SIG-M5 (cell line): Measurements from ENCODE around the gene ZMIZ2.
"Not testable (repeated sequence)": the region's sequence is repeated elsewhere in the genome, so short reads cannot be mapped to it uniquely, and the experiment has no call there.

Experiments used
- DNase-seq: peaks from one replicate; lab custom pipeline; 2025; lab: John Stamatoyannopoulos, UW

The ZMIZ2 gene, protein sequence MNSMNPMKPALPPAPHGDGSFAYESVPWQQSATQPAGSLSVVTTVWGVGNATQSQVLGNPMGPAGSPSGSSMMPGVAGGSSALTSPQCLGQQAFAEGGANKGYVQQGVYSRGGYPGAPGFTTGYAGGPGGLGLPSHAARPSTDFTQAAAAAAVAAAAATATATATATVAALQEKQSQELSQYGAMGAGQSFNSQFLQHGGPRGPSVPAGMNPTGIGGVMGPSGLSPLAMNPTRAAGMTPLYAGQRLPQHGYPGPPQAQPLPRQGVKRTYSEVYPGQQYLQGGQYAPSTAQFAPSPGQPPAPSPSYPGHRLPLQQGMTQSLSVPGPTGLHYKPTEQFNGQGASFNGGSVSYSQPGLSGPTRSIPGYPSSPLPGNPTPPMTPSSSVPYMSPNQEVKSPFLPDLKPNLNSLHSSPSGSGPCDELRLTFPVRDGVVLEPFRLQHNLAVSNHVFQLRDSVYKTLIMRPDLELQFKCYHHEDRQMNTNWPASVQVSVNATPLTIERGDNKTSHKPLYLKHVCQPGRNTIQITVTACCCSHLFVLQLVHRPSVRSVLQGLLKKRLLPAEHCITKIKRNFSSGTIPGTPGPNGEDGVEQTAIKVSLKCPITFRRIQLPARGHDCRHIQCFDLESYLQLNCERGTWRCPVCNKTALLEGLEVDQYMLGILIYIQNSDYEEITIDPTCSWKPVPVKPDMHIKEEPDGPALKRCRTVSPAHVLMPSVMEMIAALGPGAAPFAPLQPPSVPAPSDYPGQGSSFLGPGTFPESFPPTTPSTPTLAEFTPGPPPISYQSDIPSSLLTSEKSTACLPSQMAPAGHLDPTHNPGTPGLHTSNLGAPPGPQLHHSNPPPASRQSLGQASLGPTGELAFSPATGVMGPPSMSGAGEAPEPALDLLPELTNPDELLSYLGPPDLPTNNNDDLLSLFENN

GRCh38 chr7:44748045-44748947 is at the start of gene ZMIZ2:
TSS of gene ZMIZ2 (plus strand) at chr7:44748847. CDS start at chr7:44756250, 7,403 bp downstream.
- DNase-seq: no peak

DNA sequence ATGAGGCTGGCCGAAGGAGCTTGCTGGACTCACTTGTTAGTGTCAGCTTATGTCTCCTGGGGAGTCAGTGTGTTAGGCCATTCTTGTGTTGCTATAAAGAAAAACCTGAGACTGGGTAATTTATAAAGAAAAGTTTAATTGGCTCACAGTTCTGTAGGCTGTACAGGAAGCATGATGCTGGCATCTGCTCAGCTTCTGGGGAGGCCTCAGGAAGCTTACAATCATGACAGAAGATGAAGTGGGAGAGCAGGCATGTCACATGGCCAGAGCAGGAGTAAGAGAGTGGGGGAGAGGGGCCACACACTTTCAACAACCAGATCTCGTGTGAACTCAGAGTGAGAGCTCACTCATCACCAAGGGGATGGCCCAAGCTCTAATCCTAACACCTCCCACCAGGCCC is 49.0 kb upstream of the ZMIZ2 start:
- not testable (repeated sequence) for DNase-seq

GRCh38 chr7:44700322-44700721 is 48.3 kb upstream of the ZMIZ2 start:
- DNase-seq: no peak

GRCh38 chr7:44703391-44703790 is 45.3 kb upstream of the ZMIZ2 start:
- DNase-seq: not testable (repeated sequence)

DNA sequence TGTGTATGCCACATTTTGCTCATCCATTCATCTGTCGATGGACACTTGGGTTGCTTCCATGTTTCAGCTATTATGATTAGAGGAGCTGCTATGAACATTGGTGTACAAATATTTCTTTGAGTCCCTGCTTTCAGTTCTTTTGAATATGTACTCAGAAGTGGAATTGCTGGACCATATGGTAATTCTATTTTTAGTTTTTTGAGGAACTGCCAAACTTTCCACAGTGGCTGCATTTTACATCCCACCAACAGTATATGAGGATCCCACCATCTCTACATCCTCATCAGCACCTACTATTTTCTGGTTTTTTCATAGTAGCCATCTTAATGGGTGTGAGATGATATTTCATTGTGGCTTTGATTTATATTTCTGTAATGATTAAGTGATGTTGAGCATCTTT is 44.7 kb upstream of the ZMIZ2 start:
- DNase-seq: no peak

DNA sequence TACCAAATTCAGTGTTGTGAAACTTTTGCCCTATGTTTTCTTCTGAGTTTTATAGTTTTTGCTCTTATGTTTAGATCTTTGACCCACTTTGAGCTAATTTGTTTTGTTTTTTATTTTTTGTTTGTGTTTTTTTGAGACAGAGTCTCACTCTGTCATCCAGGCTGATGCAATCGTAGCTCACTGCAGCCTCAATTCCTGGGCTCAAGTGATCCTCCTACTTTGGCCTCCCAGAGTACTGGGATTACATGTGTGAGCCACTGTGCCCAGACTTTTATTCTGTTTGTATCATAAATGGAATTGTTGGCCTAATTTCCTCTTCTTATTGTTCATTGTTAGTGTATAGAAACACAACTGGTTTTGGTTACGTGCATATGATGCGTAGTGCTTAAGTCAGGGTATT is 43.2 kb upstream of the ZMIZ2 start:
- DNase-seq: no peak

DNA sequence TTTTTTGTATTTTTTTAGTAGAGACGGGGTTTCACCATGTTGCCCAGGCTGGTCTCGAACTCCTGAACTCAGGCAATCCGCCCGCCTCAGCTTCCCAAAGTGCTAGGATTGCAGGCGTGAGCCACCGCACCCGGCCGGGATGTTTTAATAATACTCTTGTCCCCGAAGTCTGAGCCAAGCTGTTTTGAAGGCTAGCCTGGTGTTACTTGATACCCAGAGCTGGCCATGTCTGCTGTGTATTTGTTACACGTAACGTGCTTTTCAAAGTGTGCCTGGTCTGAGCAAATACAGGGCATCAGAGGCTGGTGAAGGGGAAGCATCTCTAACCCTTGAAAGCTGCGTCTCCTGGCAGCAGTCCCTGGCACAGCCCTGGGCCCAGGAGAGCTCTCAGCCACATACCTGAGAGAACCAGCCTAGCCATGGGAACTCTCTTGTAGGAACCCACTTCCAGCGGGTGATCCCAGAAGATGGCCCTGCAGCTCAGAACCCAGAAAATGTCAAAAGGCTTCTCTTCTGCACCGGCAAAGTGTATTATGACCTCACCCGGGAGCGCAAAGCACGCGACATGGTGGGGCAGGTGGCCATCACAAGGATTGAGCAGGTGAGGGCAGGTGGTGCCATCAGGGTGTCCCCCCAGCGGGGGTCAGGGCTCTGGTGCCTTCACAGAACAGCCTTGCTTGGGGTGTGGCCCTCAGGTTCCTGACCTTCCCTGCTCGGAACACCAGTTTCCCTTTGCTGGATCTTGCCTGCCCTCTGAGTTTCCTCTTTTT is 41.7 kb upstream of the ZMIZ2 start:
- no peak for DNase-seq

DNA sequence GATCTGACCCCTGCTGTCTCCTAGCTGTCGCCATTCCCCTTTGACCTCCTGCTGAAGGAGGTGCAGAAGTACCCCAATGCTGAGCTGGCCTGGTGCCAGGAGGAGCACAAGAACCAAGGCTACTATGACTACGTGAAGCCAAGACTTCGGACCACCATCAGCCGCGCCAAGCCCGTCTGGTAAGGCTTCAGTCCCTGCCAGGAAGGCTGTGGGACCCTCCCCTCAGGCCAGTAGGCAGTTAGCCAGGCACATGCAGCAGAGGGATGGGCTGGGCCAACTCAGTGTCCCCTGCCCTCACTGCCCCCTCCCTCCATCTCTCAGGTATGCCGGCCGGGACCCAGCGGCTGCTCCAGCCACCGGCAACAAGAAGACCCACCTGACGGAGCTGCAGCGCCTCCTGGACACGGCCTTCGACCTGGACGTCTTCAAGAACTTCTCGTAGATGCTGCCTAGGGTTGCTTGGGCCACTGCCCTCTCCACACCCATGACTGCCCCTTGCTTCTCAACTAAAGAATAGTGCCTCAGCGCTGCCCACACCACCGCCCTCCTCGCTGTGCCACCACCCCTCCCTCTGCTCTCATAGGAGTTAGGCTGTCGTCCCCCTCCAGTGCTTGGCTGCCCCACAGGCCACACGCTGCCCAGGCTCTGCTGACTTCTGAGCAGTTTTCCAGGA is 41.0 kb upstream of the ZMIZ2 start:
- DNase-seq: no peak

GRCh38 chr7:44709011-44709915 is 39.4 kb upstream of the ZMIZ2 start:
- DNase-seq: no peak

DNA sequence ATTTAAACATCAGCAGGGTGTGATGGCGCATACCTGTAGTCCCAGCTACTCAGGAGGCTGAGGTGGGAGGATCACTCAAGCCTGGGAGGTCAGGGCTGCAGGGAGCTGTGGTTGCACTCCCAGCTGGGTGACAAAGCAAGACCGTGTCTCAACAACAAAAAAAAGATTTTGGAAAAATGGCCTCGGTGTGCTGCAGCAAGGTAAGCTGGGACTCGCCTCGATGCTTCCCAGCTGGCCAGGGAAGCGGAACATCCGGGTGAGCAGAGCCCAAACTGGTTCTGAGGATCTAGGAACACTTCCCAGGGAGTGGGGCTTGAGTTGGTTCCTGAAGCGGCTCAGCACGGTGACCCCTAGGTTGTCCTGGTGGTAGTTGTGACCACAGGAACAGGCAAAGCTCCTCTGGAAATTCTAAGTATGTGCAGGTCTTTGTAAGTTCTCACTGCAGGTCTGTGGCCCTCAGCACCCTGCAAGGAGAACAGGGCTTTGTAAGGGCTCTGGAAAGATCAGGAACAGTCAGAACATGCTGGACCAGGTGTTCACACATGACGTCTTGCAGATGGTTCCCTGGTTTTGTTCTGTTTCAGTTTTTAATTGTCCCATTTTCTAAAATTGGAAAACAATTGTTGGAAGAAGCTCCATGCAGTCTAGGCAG is 38.6 kb upstream of the ZMIZ2 start:
- DNase-seq: no peak

GRCh38 chr7:44711528-44711927 is 37.1 kb upstream of the ZMIZ2 start:
- no peak for DNase-seq

DNA sequence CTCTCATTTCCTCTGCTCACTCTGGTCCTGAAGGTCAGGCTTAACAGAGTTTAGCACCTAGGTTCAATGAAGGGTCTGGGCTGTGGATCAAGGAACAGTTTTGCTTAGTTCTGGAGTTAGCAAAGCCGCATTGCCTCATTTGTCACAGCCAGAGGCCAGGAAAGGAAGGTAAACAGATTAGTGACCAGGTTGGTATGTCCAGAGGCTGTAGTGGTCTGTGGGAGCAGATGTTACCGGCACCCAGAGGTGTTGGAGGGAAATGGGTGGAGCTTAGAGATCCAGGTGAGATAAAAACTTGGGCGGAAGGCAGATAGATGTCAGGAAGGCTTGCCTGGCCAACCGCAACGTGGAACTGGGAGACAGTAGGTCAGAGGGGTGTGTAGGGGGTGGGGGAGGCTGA is 36.6 kb upstream of the ZMIZ2 start:
- no peak for DNase-seq

DNA sequence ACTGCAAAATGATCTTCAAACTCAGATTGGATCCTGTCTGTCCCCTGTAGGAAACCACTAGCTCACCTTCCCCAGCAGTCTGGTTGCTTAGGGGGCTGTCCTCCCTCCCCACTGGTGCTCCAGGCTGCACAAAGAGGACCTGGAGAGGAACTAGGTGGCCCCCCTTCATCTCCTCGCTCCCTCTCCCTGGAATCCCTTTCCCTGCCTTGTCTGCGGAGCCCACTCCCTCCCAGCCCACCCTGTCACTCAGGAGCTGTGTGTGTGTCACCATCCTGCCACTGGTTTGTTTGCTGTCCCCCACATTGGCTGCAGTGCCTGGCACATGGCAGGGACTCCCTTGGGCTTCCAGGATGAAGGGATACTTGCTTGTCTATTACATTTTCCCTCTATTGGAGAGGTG is 35.5 kb upstream of the ZMIZ2 start:
- DNase-seq: no peak

DNA sequence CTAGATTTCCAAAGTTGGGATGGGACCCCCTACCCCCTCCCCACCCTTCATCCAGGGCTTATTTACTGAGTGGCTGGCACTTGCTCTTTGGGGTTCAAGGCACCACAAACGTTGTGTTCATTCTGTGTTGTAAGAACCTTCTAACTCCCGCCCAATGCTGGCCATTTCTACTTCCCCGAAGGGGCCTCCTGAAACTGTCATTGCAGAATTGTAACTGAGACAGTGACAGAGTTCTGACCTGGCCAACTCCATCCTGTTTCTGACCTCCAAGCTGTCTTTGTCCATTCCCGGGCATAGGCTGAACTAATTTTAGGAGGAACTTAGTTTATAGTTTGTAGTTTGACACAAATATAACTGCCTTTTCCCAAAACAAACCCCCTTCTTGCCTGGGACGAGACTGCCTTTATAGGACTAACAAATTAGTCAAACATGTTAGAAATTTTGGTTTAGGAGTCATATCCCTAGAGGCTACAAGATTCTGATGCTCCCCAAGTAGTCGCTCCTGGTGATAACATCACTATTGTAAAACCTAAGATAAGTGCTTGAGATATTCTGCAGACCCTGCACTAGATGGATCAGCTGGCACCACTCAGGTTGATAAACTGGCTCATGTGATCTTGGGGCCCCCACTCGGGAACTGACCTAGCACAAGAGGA is 34.8 kb upstream of the ZMIZ2 start:
- no peak for DNase-seq

- no peak for DNase-seq
These were observed 32.4 kb upstream of the ZMIZ2 start for GRCh38 chr7:44716205-44716604.

GRCh38 chr7:44720301-44720700 is 28.3 kb upstream of the ZMIZ2 start:
- no peak for DNase-seq

DNA sequence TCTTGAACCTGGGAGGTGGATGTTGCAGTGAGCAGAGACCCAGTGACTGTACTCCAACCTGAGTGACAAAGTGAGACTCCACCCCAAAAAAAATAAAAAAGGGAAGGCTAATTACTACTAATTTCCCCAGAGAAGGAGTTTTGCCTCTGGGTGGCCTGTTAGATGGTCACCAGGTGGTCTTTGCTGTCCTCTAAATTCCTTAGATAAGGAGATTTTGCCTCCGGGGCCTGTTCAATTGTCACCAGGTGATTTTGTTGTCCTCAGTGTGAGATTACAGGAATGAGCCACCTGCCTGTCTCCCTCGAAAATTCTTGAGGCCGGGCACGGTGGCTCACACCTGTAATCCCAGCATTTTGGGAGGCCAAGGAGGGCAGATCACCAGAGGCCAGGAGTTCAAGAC is 24.4 kb upstream of the ZMIZ2 start:
- DNase-seq: no peak

- not testable (repeated sequence) for DNase-seq
These were observed 22.4 kb upstream of the ZMIZ2 start for GRCh38 chr7:44726250-44726649.
